Left ventricle myocardium inferior (tissue), 1 donor: Measurements from ENCODE around the gene NQO1. TPM values are rescaled to one million over a fixed set of nuclear protein-coding genes. Genes with fewer than 3 reads are reported as not detected.

Source experiments
- DNase-seq: peaks from one replicate; pipeline ENCODE4 v3.0.0-alpha.2; 2020
- H3K27ac ChIP-seq: fragments of 200-600 bp; replicated peaks from 2 replicates; pipeline ENCODE4 v1.8.0; 2021
- H3K27me3 ChIP-seq: fragments of 200-600 bp; 2 replicates; pipeline ENCODE4 v1.8.0; 2021; ENCODE audit warnings: low read depth
- H3K36me3 ChIP-seq: fragments of 200-600 bp; 2 replicates; pipeline ENCODE4 v1.8.0; 2021
- H3K4me1 ChIP-seq: fragments of 200-600 bp; 2 replicates; pipeline ENCODE4 v1.8.0; 2021
- H3K4me3 ChIP-seq: fragments of 200-600 bp; 2 replicates; pipeline ENCODE4 v1.8.0; 2021; ENCODE audit warnings: mild to moderate bottlenecking, moderate library complexity
- H3K9me3 ChIP-seq: fragments of 200-600 bp; replicated peaks from 2 replicates; pipeline ENCODE4 v1.8.0; 2021
- CTCF ChIP-seq: fragments of 200-600 bp; IDR thresholded peaks from 2 replicates; pipeline ENCODE4 v1.8.0; 2021; ENCODE audit warnings: antibody characterized with exemption, mild to moderate bottlenecking, borderline replicate concordance
- intact Hi-C: fragments of 100-400 bp; cut with micrococcal nuclease; formaldehyde crosslinking; loops from one replicate; pipeline ENCODE4 v1.11.0; 2022
- total RNA-seq: library from RNA; stranded (reverse); fragmentation: NEBNext Ultra II Directional; extraction: Animal tissue kit (Norgen Biotek cat#: 25700); gene quantifications from one replicate; pipeline ENCODE4 v1.2.1, GENCODE V29; 2021
- donor health status: DM: no; HTN: yes; CAD: no; lungs with severe emphysema.

Gene NQO1
- total RNA-seq, 1 donor from 2014 or later, result 22.7 TPM

- Histone ChIP-seq H3K27ac (peak overlapping the region; percentile 94), H3K27me3 (no peaks in the 10 kb centered on the region), H3K9me3 (no peaks in the 10 kb centered on the region), H3K36me3 (no peaks in the 10 kb centered on the region), H3K4me3 (peak overlapping the region; percentile 75), H3K4me1 (peaks cover 38% of the 10 kb centered on the region)
- intact Hi-C loops, result no loop called here
- TF ChIP-seq CTCF, result no peak
- DNase-seq, result no peak
Observed at GRCh38 chr16:69724414-69724873, 1.9 kb downstream of the NQO1 start.

GRCh38 chr16:69721441-69721957, 4.9 kb downstream of the NQO1 start:
- Histone ChIP-seq H3K4me1 (peaks cover 16% of the 10 kb centered on the region), H3K27ac (no peak overlapping the region), H3K4me3 (no peak overlapping the region), H3K36me3 (peaks cover 19% of the 10 kb centered on the region), H3K27me3 (no peaks in the 10 kb centered on the region), H3K9me3 (no peaks in the 10 kb centered on the region)
- DNase-seq, result no peak
- no peak for TF ChIP-seq CTCF
- intact Hi-C loops, result no loop called here

- no peak overlapping the region for H3K27ac ChIP-seq
- intact Hi-C loops, result no loop called here
- no peaks in the 10 kb centered on the region for H3K9me3 ChIP-seq
- no peak for TF ChIP-seq CTCF
- H3K4me3 ChIP-seq, result no peak overlapping the region
- no peak for DNase-seq
- H3K27me3 ChIP-seq, result no peaks in the 10 kb centered on the region
- H3K36me3 ChIP-seq, result peaks cover 23% of the 10 kb centered on the region
- peaks cover 10% of the 10 kb centered on the region for H3K4me1 ChIP-seq
Observed at GRCh38 chr16:69720822-69721430, 5.4 kb downstream of the NQO1 start.

GRCh38 chr16:69718111-69718764, 8.1 kb downstream of the NQO1 start:
- Histone ChIP-seq H3K9me3 (no peaks in the 10 kb centered on the region), H3K4me1 (no peaks in the 10 kb centered on the region), H3K36me3 (peaks cover 50% of the 10 kb centered on the region), H3K27ac (no peak overlapping the region), H3K27me3 (no peaks in the 10 kb centered on the region), H3K4me3 (no peak overlapping the region)
- intact Hi-C loops, result no loop called here
- no peak for DNase-seq
- TF ChIP-seq CTCF, result no peak

- no peak for DNase-seq
- no peaks in the 10 kb centered on the region for H3K9me3 ChIP-seq
- intact Hi-C loops, result no loop called here
- no peak for TF ChIP-seq CTCF
- H3K36me3 ChIP-seq, result peaks cover 61% of the 10 kb centered on the region
- H3K4me1 ChIP-seq, result no peaks in the 10 kb centered on the region
- no peak overlapping the region for H3K27ac ChIP-seq
- H3K27me3 ChIP-seq, result no peaks in the 10 kb centered on the region
- H3K4me3 ChIP-seq, result no peak overlapping the region
Observed at GRCh38 chr16:69717066-69717465, 9.3 kb downstream of the NQO1 start.
